Stomach (tissue), 9 donors: ENCODE measurements around the gene ALK. TPM values are rescaled to one million over a fixed set of nuclear protein-coding genes. Genes with fewer than 3 reads are reported as not detected.

ENCODE experiments used
- DNase-seq, 2 donors: peaks; one replicate each; pipeline versions ENCODE4 v3.0.0 to v3.0.0-alpha.2; 2013 to 2019
- H3K27ac ChIP-seq, 5 donors: fragments of 200-600 bp in 4 of 5; sonication (generic) in 4 of 5; one replicate each; pipeline ENCODE4 v1.5.1; 2013 to 2019; ENCODE audit warnings: mild to moderate bottlenecking in 1 of 5, moderate library complexity in 1 of 5
- H3K27me3 ChIP-seq, 3 donors: fragments of 200-600 bp; sonication (generic); one replicate each; pipeline ENCODE4 v1.5.1; 2017 to 2019; ENCODE audit warnings: mixed run types in 1 of 3
- H3K36me3 ChIP-seq, 4 donors: fragments of 200-600 bp; sonication (generic); 1 replicate in 3 of 4; 2 replicates in 1 of 4; pipeline ENCODE4 v1.5.1; 2016 to 2019
- H3K4me1 ChIP-seq, 4 donors: fragments of 200-600 bp; sonication (generic); one replicate each; pipeline ENCODE4 v1.5.1; 2016 to 2019
- H3K4me3 ChIP-seq, 4 donors: fragments of 200-600 bp; sonication (generic) in 3 of 4; one replicate each; pipeline ENCODE4 v1.5.1; 2016 to 2019; ENCODE audit warnings: mild to moderate bottlenecking in 1 of 4
- H3K9me3 ChIP-seq, 4 donors: fragments of 200-600 bp; sonication (generic); one replicate each; pipeline ENCODE4 v1.5.1; 2016 to 2019
- EP300 ChIP-seq: sonication (generic); formaldehyde crosslinking; IDR thresholded peaks from one replicate; pipeline ENCODE4 v1.6.1; 2017; ENCODE audit warnings: antibody characterized with exemption
- POLR2A ChIP-seq, 4 donors: fragments of 450-650 bp; IDR thresholded peaks; one replicate each; pipeline ENCODE4 v1.6.1; 2016; ENCODE audit warnings: antibody characterized with exemption in 4 of 4, control low read depth in 2 of 4, mild to moderate bottlenecking in 1 of 4, moderate library complexity in 1 of 4
- POLR2AphosphoS5 ChIP-seq, 3 donors: sonication (generic); formaldehyde crosslinking; IDR thresholded peaks; one replicate each; pipeline ENCODE4 v1.6.1; 2016; ENCODE audit warnings: antibody characterized with exemption in 3 of 3
- WGBS, 5 donors: extraction: QIAGEN DNeasy Blood & Tissue Kit in 3 of 5; methylation state at CpG; one replicate each; pipeline versions ENCODE4 v1.1.5 to v1.1.7; 2013 to 2018; 5-methylcytosine and 5-hydroxymethylcytosine counted together
- intact Hi-C: fragments of 100-400 bp; cut with DNase I; formaldehyde crosslinking; loops from one replicate; pipeline ENCODE4 v1.15.1; 2023; ENCODE audit warnings: low total_unique reads
- polyA plus RNA-seq, 3 donors: library from polyadenylated mRNA; stranded (reverse); fragments of 200-250 nt; gene quantifications; one replicate each; pipeline ENCODE4 v1.2.3, GENCODE V29; 2013
- total RNA-seq, 5 donors: library from RNA; depleted of rRNA; stranded (reverse); fragments of >200 nt; gene quantifications; one replicate each; pipeline versions ENCODE4 v1.1.0 to v1.2.3, GENCODE V29; 2014 to 2016
- TF ChIP-seq, protein P1 (sequence below), 7 experiments: fragments of 450-650 bp in 4 of 7; fragments of 200-600 bp in 3 of 7; sonication (generic) in 3 of 7; IDR thresholded peaks; one replicate each; pipeline ENCODE4 v1.5.1; 2016 to 2019; ENCODE audit warnings: antibody characterized with exemption in 7 of 7, control low read depth in 2 of 7, mild to moderate bottlenecking in 1 of 7
- donor health status: healthy with polysubstance abuse.
- donor health status: Bipolar disorder and iron deficiency.
- donor health status: healthy.

The ALK gene
- total and polyA plus RNA-seq, 8 donors = 0.13 to 0.92 TPM; not detected in 6

DNA sequence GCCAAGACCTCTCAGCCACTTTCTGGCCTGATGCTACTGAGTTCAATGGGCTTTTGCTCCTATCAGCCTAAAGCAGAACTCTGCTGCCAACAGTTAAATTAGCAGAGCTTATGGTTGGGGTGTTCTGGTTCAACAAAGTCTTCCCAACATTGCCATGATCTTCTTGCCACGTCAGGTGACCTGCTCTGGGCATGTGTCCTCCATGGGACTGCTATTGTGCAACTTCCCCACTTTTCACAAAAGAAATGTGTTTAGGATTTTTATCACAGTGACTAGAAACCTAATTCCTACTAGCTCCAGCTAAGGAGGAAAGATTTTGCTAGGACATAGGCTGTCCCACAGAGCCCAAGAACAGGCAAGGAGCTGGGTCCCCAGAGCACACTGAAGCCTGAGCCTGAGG is 56.4 kb downstream of the ALK start:
- 0% methylated on average over 1 of the region's 1 CpG for whole genome bisulfite sequencing, 5 donors
- Histone ChIP-seq H3K27ac (no peak overlapping the region), H3K4me1 (no peaks in the 10 kb centered on the region), H3K4me3 (no peak overlapping the region), H3K36me3 (no peaks in the 10 kb centered on the region), H3K9me3 (no peaks in the 10 kb centered on the region), H3K27me3 (no peaks in the 10 kb centered on the region)
- DNase-seq = no peak
- TF ChIP-seq POLR2A (IDR thresholded peaks at IDR 0.05) (no peak), EP300 (no peak), POLR2AphosphoS5 (IDR thresholded peaks at IDR 0.05) (no peak)
- TF ChIP-seq, protein P1, sequence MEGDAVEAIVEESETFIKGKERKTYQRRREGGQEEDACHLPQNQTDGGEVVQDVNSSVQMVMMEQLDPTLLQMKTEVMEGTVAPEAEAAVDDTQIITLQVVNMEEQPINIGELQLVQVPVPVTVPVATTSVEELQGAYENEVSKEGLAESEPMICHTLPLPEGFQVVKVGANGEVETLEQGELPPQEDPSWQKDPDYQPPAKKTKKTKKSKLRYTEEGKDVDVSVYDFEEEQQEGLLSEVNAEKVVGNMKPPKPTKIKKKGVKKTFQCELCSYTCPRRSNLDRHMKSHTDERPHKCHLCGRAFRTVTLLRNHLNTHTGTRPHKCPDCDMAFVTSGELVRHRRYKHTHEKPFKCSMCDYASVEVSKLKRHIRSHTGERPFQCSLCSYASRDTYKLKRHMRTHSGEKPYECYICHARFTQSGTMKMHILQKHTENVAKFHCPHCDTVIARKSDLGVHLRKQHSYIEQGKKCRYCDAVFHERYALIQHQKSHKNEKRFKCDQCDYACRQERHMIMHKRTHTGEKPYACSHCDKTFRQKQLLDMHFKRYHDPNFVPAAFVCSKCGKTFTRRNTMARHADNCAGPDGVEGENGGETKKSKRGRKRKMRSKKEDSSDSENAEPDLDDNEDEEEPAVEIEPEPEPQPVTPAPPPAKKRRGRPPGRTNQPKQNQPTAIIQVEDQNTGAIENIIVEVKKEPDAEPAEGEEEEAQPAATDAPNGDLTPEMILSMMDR (IDR thresholded peaks at IDR 0.05) = no peak
- intact Hi-C loops = no loop called here

DNA sequence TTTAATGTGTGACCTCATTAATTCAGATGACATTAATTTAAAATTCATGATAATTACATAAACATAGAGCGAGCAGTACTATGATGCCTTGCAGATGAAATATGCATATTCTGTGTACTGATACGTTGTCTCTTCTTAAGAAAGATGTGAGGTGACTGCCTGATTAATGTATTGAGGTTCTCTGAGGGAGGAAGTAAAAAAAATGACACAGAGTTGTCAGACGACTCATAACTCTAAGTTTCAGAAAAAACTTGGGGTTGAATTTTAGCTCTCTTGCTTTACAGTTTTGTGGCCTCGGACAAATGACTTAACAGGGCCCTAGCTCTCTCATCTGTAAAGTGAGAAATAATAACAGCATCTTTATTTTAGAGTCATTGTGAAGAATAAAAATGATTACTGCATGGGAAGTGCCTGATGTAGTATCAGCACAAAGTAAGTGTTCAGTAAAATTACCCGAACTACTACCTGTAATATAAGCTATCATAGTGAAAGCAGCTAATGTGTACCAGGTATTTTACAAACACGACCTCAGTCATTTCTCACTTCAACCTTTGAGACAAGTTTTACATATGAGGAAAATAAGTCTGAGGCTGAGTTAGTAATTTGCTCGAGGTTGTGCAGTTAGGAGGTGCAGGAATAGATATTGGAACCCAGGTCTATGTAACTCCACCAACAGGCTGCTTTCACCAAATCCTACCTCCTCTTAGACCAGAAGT is 65.3 kb downstream of the ALK start:
- Histone ChIP-seq H3K27me3 (peaks cover 0 to 9% (median 0%) of the 10 kb centered on the region in 3 donors), H3K4me1 (no peaks in the 10 kb centered on the region), H3K9me3 (peaks cover 0 to 11% (median 7%) of the 10 kb centered on the region in 4 donors), H3K36me3 (no peaks in the 10 kb centered on the region), H3K27ac (no peak overlapping the region), H3K4me3 (no peak overlapping the region)
- intact Hi-C loops = no loop called here
- WGBS, 5 donors = 73 to 84% (median 80%) methylated on average over 7 of the region's 7 CpGs
- DNase-seq = no peak
- TF ChIP-seq, protein P1 (IDR thresholded peaks at IDR 0.05) = no peak
- no peak for TF ChIP-seq POLR2AphosphoS5 (IDR thresholded peaks at IDR 0.05)
- no peak for TF ChIP-seq EP300
- no peak for TF ChIP-seq POLR2A (IDR thresholded peaks at IDR 0.05)

DNA sequence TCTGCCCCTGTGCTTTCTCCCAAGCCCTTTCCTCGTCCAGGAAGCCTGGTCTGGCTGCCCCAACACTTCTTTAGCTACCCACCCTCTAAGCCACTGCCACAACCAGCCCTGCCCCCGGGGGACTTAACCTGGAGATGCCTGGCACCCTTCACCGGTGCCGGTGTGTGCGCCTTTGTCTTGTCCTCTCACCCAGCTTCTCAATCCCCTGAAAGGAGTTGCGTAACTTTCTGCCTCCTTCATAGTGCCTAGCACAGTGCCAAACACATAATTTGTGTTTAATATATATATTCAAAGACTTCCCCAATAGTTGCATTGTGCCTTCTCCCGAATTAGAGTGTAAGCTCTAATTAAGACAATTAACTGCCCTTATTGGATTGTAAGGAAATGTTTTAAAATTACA is 70.6 kb downstream of the ALK start:
- DNase-seq = no peak
- H3K27me3 ChIP-seq = no peaks in the 10 kb centered on the region
- no peak overlapping the region for H3K27ac ChIP-seq
- WGBS, 5 donors = 82 to 88% (median 85%) methylated on average over 7 of the region's 7 CpGs
- peaks cover 0 to 11% (median 7%) of the 10 kb centered on the region in 4 donors for H3K9me3 ChIP-seq
- no peaks in the 10 kb centered on the region for H3K4me1 ChIP-seq
- no peak for TF ChIP-seq POLR2A (IDR thresholded peaks at IDR 0.05)
- TF ChIP-seq, protein P1 (IDR thresholded peaks at IDR 0.05) = no peak
- TF ChIP-seq POLR2AphosphoS5 (IDR thresholded peaks at IDR 0.05) = no peak
- no peak for TF ChIP-seq EP300
- no peak overlapping the region for H3K4me3 ChIP-seq
- intact Hi-C loops = no loop called here
- H3K36me3 ChIP-seq = no peaks in the 10 kb centered on the region

DNA sequence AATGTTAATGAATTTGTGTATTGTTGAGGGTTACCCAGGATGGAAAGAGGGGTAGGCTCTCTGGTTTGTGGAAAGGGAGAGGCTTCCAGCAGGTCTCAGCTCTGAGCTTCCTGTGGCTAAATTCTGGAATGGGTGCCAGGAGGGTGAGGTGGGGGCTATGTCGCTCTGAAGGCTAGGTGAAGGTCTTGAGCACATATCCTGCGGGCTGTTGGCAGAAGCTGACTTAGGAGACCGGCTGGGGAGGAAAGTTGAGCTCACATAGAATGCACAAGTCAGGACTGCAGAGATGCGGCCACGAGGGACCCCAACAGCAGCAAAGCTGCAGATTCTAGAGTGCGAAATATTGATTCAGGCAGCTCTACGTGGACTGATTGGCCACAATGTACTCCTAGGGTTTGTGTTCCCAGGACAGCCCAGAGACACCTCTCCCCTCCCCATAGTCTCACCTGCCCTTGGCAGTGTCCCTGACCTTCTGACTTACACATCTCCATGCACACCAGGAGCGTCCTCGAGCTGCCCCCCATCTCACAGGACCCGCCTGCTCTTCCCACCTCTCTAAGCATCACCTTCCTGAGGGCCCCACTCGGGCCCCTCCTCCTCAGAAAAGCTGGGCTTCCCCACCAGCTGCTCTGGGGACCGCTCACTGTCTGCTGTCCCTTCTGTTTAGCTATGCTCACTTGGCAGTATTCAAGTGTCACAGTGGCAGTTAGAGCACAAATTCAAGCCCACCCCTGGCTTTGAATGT is 72.6 kb downstream of the ALK start:
- H3K27ac ChIP-seq = no peak overlapping the region
- H3K4me1 ChIP-seq = no peaks in the 10 kb centered on the region
- H3K27me3 ChIP-seq = no peaks in the 10 kb centered on the region
- peaks cover 0 to 11% (median 7%) of the 10 kb centered on the region in 4 donors for H3K9me3 ChIP-seq
- 69 to 77% (median 70%) methylated on average over 12 of the region's 12 CpGs for WGBS, 5 donors
- H3K4me3 ChIP-seq = no peak overlapping the region
- DNase-seq = no peak
- intact Hi-C loops = loop anchor here (10.0 kb wide), 1 partner anchor 554 kb away; no protein-coding TSS in a partner anchor
- TF ChIP-seq EP300 = no peak
- TF ChIP-seq POLR2AphosphoS5 (IDR thresholded peaks at IDR 0.05) = no peak
- TF ChIP-seq POLR2A (IDR thresholded peaks at IDR 0.05) = no peak
- TF ChIP-seq, protein P1 (IDR thresholded peaks at IDR 0.05) = no peak
- no peaks in the 10 kb centered on the region for H3K36me3 ChIP-seq
